Measurements from ENCODE around the gene DPF3. TPM values are rescaled to one million over a fixed set of nuclear protein-coding genes. Genes with fewer than 3 reads are reported as not detected.
"Not testable (repeated sequence)": the region's sequence is repeated elsewhere in the genome, so short reads cannot be mapped to it uniquely, and the experiment has no call there.

Gene DPF3
- total RNA-seq, 1 donor from 2014 or later, result 0.90 TPM

- no peak for TF ChIP-seq CTCF (IDR thresholded peaks at IDR 0.05)
- Histone ChIP-seq H3K9me3 (no peaks in the 10 kb centered on the region), H3K27me3 (no peaks in the 10 kb centered on the region), H3K36me3 (no peaks in the 10 kb centered on the region), H3K27ac (no peak overlapping the region), H3K4me1 (no peaks in the 10 kb centered on the region), H3K4me3 (no peak overlapping the region)
- DNase-seq (no peak), ATAC-seq (no peak)
- intact Hi-C loops (cut with DNase I), result no loop called here
Measured at GRCh38 chr14:72880164-72880563, 13.7 kb downstream of the DPF3 start.

GRCh38 chr14:72879431-72879830, 14.5 kb downstream of the DPF3 start:
- ATAC-seq, result no peak
- no peak overlapping the region for H3K4me3 ChIP-seq
- no peak for TF ChIP-seq CTCF (IDR thresholded peaks at IDR 0.05)
- DNase-seq, result no peak
- no peaks in the 10 kb centered on the region for H3K27me3 ChIP-seq
- no peaks in the 10 kb centered on the region for H3K36me3 ChIP-seq
- H3K9me3 ChIP-seq, result no peaks in the 10 kb centered on the region
- H3K27ac ChIP-seq, result no peak overlapping the region
- H3K4me1 ChIP-seq, result no peaks in the 10 kb centered on the region
- intact Hi-C loops (cut with DNase I), result no loop called here

GRCh38 chr14:72878746-72879145, 15.2 kb downstream of the DPF3 start:
- ATAC-seq (no peak), DNase-seq (no peak)
- intact Hi-C loops (cut with DNase I), result no loop called here
- no peak for TF ChIP-seq CTCF (IDR thresholded peaks at IDR 0.05)
- no peaks in the 10 kb centered on the region for H3K4me1 ChIP-seq
- H3K27me3 ChIP-seq, result no peaks in the 10 kb centered on the region
- H3K4me3 ChIP-seq, result no peak overlapping the region
- H3K27ac ChIP-seq, result no peak overlapping the region
- H3K9me3 ChIP-seq, result no peaks in the 10 kb centered on the region
- H3K36me3 ChIP-seq, result no peaks in the 10 kb centered on the region

GRCh38 chr14:72876710-72877063, 17.2 kb downstream of the DPF3 start:
- no peak for TF ChIP-seq CTCF (IDR thresholded peaks at IDR 0.05)
- intact Hi-C loops (cut with DNase I), result no loop called here
- no peak overlapping the region for H3K4me3 ChIP-seq
- DNase-seq, result no peak
- H3K27ac ChIP-seq, result no peak overlapping the region
- H3K9me3 ChIP-seq, result no peaks in the 10 kb centered on the region
- no peaks in the 10 kb centered on the region for H3K4me1 ChIP-seq
- H3K36me3 ChIP-seq, result no peaks in the 10 kb centered on the region
- ATAC-seq, result no peak
- H3K27me3 ChIP-seq, result no peaks in the 10 kb centered on the region

GRCh38 chr14:72876005-72876709, 17.7 kb downstream of the DPF3 start:
- H3K4me1 ChIP-seq, result no peaks in the 10 kb centered on the region
- ATAC-seq (no peak), DNase-seq (no peak)
- no peaks in the 10 kb centered on the region for H3K36me3 ChIP-seq
- H3K4me3 ChIP-seq, result no peak overlapping the region
- H3K27ac ChIP-seq, result no peak overlapping the region
- H3K9me3 ChIP-seq, result no peaks in the 10 kb centered on the region
- no peak for TF ChIP-seq CTCF (IDR thresholded peaks at IDR 0.05)
- H3K27me3 ChIP-seq, result no peaks in the 10 kb centered on the region
- intact Hi-C loops (cut with DNase I), result no loop called here

GRCh38 chr14:72870878-72871277, 23.0 kb downstream of the DPF3 start:
- intact Hi-C loops (cut with DNase I); H3K36me3 ChIP-seq; DNase-seq; H3K4me1 ChIP-seq; H3K27me3 ChIP-seq; H3K9me3 ChIP-seq; H3K4me3 ChIP-seq; ATAC-seq; H3K27ac ChIP-seq: not testable (repeated sequence)

All from upper lobe of right lung (tissue), 1 donor.